NK-92 treated with Interleukin-12 subunit alpha and Interleukin-12 subunit beta, amount 100 ng/mL, for 24 hours (cell line): Measurements from ENCODE around the gene OR2T11.
A peak's percentile ranks its signal among the peaks of the same experiment; 100 is the strongest.
"Not testable (repeated sequence)": the region's sequence is repeated elsewhere in the genome, so short reads cannot be mapped to it uniquely, and the experiment has no call there.

Source experiments
- DNase-seq: peaks from one replicate; lab custom pipeline; 2025; lab: John Stamatoyannopoulos, UW

Gene OR2T11, protein sequence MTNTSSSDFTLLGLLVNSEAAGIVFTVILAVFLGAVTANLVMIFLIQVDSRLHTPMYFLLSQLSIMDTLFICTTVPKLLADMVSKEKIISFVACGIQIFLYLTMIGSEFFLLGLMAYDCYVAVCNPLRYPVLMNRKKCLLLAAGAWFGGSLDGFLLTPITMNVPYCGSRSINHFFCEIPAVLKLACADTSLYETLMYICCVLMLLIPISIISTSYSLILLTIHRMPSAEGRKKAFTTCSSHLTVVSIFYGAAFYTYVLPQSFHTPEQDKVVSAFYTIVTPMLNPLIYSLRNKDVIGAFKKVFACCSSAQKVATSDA

GRCh38 chr1:248634991-248635390 is at the start of gene OR2T11:
Gene OR2T11 (minus strand): TSS chr1:248635091. CDS start chr1:248627128, 7,963 bp downstream.
- not testable (repeated sequence) for DNase-seq

- DNase-seq = no peak
Observed at GRCh38 chr1:248681651-248682050, 46.8 kb upstream of the OR2T11 start.

DNA sequence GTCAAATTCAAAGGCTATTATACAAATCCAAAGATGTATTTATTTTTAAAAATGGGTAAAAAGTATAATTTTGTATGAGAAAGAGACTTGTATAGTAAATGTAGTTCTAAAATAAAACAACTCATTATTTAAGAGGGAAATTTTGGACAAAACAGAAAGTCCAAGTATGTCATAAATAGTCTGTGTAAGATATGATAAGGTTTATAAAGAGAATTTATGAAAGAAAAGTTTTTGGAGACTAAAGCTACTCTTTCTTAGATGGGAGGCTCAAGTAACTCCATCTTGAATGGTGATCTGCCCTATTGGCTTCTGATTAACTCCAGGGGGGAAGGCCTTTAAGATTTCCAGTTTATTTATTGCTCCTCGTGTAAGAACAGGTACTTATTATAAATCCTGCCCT is 35.1 kb upstream of the OR2T11 start:
- DNase-seq = no peak

DNA sequence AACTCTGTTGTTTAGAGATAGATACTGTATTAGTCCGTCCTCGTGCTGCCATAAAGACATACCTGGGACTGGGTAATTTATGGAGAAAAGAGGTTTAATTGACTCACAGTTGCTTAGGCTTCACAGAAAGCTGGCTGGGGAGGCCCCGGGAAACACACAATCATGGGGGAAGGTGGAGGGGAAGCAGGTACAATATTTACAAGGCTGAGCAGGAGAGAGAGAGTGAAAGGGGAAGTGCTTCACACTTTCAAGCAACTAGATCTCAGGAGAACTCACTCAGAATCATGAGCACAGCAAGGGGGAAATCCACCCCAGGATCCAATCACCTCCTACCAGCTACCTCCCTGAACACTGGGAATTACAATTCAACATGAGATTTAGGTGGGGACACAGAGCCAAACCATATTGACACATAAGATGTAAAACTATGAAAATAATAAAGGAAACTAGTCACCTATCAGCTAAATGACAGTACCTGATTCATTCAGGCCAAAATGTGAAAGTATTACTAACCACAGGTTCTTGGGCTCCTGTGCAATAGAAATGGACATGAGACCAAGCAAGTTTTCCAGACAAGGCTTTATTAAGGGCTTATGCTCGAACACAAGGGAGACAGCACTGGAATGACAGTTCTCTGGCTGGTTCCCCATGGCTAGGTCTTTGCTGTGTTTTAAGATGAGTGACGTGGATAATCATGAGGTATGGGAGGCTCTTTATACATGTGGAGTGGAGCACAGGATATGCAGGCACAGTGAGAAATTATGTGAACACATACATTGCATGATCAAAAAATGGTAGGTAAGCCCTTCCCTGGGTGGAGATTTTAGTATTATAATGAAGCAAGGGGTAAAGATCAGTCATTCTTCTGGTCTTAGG is 28.8 kb upstream of the OR2T11 start:
- DNase-seq = not testable (repeated sequence)

DNA sequence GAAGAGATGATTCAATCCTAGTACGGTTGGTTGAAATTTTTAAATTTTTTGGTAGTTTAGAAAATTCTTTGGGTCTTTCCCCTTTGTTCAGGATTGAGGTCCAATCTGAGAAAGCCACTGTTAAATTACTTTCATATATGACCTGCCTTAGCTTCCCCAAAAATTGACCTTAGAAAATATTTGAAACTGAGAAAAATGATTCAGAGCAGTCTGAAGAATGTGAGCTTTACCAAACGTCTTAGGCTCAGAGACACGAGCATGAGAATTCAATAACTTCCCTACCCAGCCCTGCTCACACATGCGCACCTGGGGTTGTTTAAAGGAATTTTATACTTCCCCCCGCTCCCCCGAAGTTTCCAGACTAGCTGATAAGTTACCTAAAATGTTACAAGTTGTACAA is 21.9 kb upstream of the OR2T11 start:
- DNase-seq = not testable (repeated sequence)

- DNase-seq = not testable (repeated sequence)
Observed at GRCh38 chr1:248655354-248655753, 20.5 kb upstream of the OR2T11 start, which contains the start of gene OR2T27. Gene OR2T27 (minus strand): TSS chr1:248655528. CDS start chr1:248650884, 4,644 bp downstream.

DNA sequence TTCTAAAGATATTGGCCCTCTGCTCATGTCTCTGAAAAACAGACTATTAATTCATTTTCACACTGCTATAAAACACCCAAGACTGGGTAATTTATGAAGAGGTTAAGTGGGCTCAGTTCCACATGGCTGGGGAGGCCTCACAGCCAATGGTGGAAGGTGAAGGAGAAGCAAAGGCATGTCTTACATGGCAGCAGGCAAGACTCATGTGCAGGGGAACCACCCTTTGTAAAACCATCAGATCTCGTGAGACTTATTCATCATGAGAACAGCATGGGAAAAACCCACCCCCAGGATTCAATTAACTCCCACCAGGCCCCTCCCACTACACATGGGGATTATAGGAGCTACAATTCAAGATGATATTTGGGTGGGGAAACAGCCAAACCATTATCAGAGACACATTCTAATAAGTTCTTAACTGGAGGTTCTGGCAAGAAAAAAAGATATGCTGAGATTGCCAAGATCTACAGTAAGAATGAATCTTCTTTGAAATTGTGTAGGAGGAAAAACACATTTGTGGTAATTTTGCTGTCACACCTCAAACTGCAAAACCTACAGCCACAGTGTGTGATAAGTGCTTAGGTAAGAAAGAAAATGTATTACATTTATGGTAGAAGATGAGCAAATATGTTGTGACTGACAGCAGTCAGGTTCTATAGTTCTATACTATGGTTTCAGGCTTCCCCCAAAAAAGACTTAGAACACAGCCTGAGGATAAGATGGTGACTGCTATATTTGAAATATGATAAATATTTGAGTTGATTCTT is 14.1 kb upstream of the OR2T11 start:
- DNase-seq = not testable (repeated sequence)

- not testable (repeated sequence) for DNase-seq
Observed at GRCh38 chr1:248645178-248645577, 10.3 kb upstream of the OR2T11 start, which contains the start of gene OR2T35. Gene OR2T35 (minus strand): TSS chr1:248645278. CDS start chr1:248639258, 6,020 bp downstream.

GRCh38 chr1:248642971-248643651 is 8.2 kb upstream of the OR2T11 start:
- not testable (repeated sequence) for DNase-seq

DNA sequence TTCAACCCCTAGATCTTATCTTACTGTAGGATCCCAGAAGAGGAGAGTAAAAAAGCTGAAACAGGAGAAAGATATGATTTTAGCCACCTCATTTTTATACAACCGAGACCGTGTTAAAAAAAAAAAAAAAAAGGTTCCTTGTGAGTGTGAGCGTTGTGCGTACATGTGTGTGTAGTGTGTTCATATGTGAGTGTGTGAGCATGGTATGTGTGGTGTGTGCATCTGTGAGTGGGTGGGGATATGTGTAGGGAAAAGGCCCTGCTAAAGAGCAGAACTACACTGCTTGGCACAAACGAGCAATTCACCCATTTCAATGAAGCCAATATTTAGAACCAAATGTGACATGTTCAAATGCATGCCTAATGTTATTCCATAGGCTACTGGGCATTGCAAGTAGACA is 6.7 kb upstream of the OR2T11 start:
- not testable (repeated sequence) for DNase-seq

GRCh38 chr1:248640906-248641305 is 6.0 kb upstream of the OR2T11 start:
- not testable (repeated sequence) for DNase-seq

DNA sequence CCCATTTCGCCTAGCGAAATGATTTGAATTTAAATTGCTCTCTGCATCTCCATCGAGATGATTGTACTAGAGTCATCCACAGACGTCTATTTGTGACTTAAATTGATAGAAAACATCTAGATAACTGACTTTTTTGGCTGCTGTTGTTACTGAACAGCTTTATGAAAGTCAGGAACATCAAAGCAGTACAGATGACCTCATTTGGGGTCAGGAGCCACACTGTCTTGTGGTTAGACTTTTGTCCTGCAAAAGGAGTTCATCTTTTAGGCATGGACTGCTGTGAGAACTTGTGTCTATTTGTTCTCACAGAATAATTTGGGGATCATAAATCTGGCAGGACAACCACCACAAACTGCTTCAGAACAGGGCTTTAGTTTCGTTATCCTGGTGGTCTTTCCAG is 4.8 kb upstream of the OR2T11 start:
- DNase-seq = not testable (repeated sequence)

GRCh38 chr1:248636612-248637011 is 1.7 kb upstream of the OR2T11 start:
- DNase-seq = not testable (repeated sequence)

- DNase-seq = peak; percentile 7
Observed at GRCh38 chr1:248631354-248632008, 3.4 kb downstream of the OR2T11 start.

GRCh38 chr1:248630551-248630950 is 4.3 kb downstream of the OR2T11 start:
- no peak for DNase-seq

DNA sequence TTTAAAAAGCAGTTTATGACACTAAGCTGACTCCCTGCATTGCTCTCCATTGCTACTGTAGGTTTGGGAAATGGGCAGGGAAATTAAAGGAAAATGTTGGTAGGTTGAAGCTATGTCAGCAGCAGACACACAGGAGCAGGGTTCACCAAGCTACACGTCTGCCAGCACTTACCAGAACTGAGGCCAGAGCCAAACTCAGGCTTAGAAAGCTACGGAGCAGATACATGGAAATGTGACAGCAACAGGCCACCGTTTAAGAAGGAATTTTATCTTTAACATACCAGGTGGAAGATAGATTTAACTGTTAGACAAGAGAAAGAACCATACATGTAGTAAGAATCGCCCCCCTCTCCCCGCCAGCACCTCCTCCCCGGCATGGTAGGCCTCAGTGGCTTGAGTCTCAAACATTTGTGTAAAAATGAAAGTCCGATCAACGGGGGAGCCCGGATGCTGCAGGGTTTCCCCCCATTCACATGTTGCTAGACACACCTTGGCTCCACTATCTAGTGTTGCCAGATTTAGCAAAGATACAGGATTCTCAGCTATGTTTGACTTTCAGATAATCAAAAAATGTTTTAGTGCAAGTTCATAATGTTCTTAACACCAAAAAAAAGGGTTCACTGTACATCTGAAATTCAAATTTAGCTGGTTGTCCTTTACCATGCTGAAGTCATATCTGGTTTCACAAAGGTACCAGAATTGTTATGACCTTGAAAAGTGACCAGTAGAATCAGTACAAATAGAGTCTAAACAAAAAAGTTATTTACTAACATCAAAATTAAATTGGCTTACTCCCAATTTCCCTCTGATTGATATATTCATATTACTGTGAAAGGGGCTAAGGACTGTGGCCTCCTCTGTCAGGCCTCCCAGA is 6.7 kb downstream of the OR2T11 start:
- DNase-seq = no peak

- DNase-seq = no peak
Observed at GRCh38 chr1:248625971-248626370, 8.9 kb downstream of the OR2T11 start.

DNA sequence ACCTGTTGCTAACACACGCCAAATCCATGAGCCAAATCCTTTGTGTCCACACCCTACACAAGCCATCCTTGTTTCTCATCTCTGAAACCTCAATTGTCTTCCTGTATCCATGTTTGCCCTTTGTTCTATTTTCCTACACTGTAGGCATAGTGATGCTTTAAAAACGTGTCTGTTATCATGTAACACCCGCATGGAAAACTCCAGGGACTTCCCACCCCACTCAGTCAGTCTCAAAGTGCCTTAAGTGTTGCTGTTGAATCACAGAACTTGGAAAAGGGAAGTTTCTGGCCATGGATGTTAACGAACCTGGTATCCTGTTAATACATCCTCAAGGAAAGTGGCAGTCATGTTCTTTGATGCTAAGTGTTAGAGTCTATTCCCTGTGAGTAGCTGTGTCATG is 9.7 kb downstream of the OR2T11 start:
- no peak for DNase-seq

DNA sequence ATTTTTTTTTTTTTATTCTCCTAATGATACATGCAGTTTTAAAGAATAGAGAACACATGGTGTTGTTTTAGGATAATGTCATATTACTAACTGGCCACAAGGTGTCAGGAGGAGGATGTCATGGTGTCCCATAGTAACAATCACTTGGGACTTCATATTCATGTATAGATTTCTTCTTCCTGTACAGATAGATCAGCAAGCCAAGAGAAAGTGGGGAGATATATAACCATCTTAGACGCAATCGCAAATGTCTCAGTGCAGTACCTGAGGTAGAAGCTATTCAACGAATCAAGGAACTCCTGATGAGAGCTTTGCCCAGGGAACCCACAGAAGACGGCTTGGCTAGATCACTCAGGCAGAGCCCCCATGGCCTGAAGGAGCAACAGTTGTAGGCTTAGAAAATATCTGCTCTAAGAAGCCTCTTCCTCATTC is 12.3 kb downstream of the OR2T11 start:
- DNase-seq = no peak

DNA sequence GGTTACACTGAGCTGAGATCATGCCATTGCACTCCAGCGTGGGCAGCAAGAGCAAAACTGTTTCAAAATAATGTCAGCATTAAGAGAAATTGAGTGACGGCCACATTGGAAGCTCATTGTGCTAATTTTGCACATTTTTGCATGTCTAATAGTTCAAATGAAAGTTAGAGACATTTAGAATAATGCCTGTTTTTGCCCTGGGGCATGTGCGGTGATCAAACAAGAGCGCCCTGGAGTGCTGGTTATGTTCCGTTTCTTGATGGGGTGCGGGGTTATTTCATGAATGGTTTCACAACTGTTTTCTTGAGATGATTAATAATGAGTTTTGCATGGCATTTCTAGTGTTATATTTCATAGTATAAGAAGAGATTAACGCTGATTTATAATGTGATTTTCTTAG is 13.1 kb downstream of the OR2T11 start:
- no peak for DNase-seq
